K562 (cell line): ENCODE data around the gene RABGAP1L. TPM values are rescaled to one million over a fixed set of nuclear protein-coding genes. Genes with fewer than 3 reads are reported as not detected.

Experiments
- BRF2 ChIP-seq: IDR thresholded peaks from 3 replicates; pipeline ENCODE4 v1.6.1; 2011; ENCODE audit warnings: borderline replicate concordance, mild to moderate bottlenecking; ENCODE audit not compliant: insufficient read length, insufficient read depth
- EWSR1 ChIP-seq: fragments of 450-650 bp; IDR thresholded peaks from 2 replicates; pipeline ENCODE4 v1.6.1; 2018; ENCODE audit warnings: borderline replicate concordance, mild to moderate bottlenecking, low read depth, moderate library complexity; ENCODE audit not compliant: partially characterized antibody
- HINFP ChIP-seq: fragments of 450-650 bp; conservative IDR thresholded peaks from 2 replicates; pipeline ENCODE4 v1.6.1; 2016; ENCODE audit warnings: missing genetic modification characterization, low read depth, mild to moderate bottlenecking, control low read depth, missing compliant biosample characterization
- PML ChIP-seq: IDR thresholded peaks from 2 replicates; pipeline ENCODE4 v1.6.1; 2012; ENCODE audit warnings: low read length, inconsistent platforms
- PTRF ChIP-seq: fragments of 450-650 bp; IDR thresholded peaks from 2 replicates; pipeline ENCODE4 v1.6.1; 2016; ENCODE audit warnings: mild to moderate bottlenecking, missing genetic modification characterization, missing compliant biosample characterization
- RNF219 ChIP-seq: fragments of 250-450 bp; sonication (Bioruptor Pico); IDR thresholded peaks from 2 replicates; pipeline ENCODE4 v1.5.0; 2022; ENCODE audit warnings: mild to moderate bottlenecking
- SLC30A9 ChIP-seq: fragments of 250-450 bp; sonication (Bioruptor Pico); IDR thresholded peaks from 2 replicates; pipeline ENCODE4 v1.8.0; 2022; ENCODE audit warnings: mild to moderate bottlenecking, moderate library complexity
- SREBF2 ChIP-seq: sonication (generic); formaldehyde crosslinking; IDR thresholded peaks from 2 replicates; pipeline ENCODE4 v1.4.0; 2020; ENCODE audit warnings: mild to moderate bottlenecking, missing genetic modification reagents
- SRSF1 ChIP-seq: fragments of 200-400 bp; formaldehyde crosslinking; IDR thresholded peaks from 2 replicates; pipeline ENCODE4 v1.6.1; 2017; ENCODE audit warnings: mild to moderate bottlenecking, low read depth, low read length, moderate library complexity
- TCF3 ChIP-seq: sonication (generic); formaldehyde crosslinking; IDR thresholded peaks from 2 replicates; pipeline ENCODE4 v1.4.0; 2020; ENCODE audit warnings: mild to moderate bottlenecking, missing genetic modification reagents
- ZBTB12 ChIP-seq: fragments of 250-450 bp; sonication (Bioruptor Pico); IDR thresholded peaks from 2 replicates; pipeline ENCODE4 v1.4.0; 2020
- ZBTB7A ChIP-seq: IDR thresholded peaks from 2 replicates; pipeline ENCODE4 v1.6.1; 2011; ENCODE audit warnings: low read depth, mild to moderate bottlenecking, low read length, moderate library complexity, borderline replicate concordance; ENCODE audit not compliant: control insufficient read depth
- ZBTB8A ChIP-seq: fragments of 450-650 bp; IDR thresholded peaks from 2 replicates; pipeline ENCODE4 v1.6.1; 2018; ENCODE audit warnings: mild to moderate bottlenecking, moderate library complexity; ENCODE audit not compliant: partially characterized antibody
- ZNF232 ChIP-seq: sonication (generic); formaldehyde crosslinking; IDR thresholded peaks from 2 replicates; pipeline ENCODE4 v1.8.0; 2022; ENCODE audit warnings: mild to moderate bottlenecking, missing genetic modification reagents
- ZNF449 ChIP-seq: fragments of 250-450 bp; sonication (Bioruptor Pico); IDR thresholded peaks from 2 replicates; pipeline ENCODE4 v1.8.0; 2022; ENCODE audit warnings: moderate library complexity, mild to moderate bottlenecking, inconsistent platforms
- ZNF639 ChIP-seq, 2 experiments: fragments of 200-800 bp in 1 of 2; sonication (Bioruptor generic) in 1 of 2; sonication (generic) in 1 of 2; formaldehyde crosslinking in 1 of 2; IDR thresholded peaks in 1 of 2; conservative IDR thresholded peaks in 1 of 2; 2 replicates each; pipeline versions ENCODE4 v1.5.0 to v1.6.1; 2016 to 2020; ENCODE audit warnings: missing compliant biosample characterization in 1 of 2, missing genetic modification characterization in 1 of 2, missing genetic modification reagents in 1 of 2
- ZNF778 ChIP-seq: fragments of 450-650 bp; formaldehyde crosslinking; IDR thresholded peaks from 2 replicates; pipeline ENCODE4 v1.4.0; 2020; ENCODE audit warnings: mild to moderate bottlenecking, moderate library complexity
- polyA plus RNA-seq, 8 experiments: library from polyadenylated mRNA; depleted of rRNA in 4 of 8; stranded (reverse) in 5 of 8; unstranded in 3 of 8; fragments of >200 nt; fragmentation: Nextera tagmentation in 2 of 8; fragmentation: Illumina TruSeq in 1 of 8; extraction: Ambion mirVana in 2 of 8; extraction: Trizol in 1 of 8; gene quantifications; 2 replicates each; pipeline versions ENCODE4 v1.2.1 to v1.2.3, GENCODE V29; 2011 to 2014; ENCODE audit warnings: inconsistent platforms in 1 of 8, missing spikeins in 1 of 8
- total RNA-seq, 7 experiments: library from RNA; depleted of rRNA in 6 of 7; stranded (reverse); fragments of >200 nt in 6 of 7; fragmentation: Illumina TruSeq in 2 of 7; extraction: Trizol in 2 of 7; gene quantifications; 2 replicates each; pipeline versions ENCODE4 v1.2.1 to v1.2.3, GENCODE V29; 2011 to 2021; ENCODE audit warnings: low replicate concordance in 1 of 7

RABGAP1L gene
- total and polyA plus RNA-seq, 9 of the 15 experiments (the other 6 are each of a cell fraction or from before 2014, with no cell fraction given), result 16.5 to 44.9 (median 26.7) TPM

- TF ChIP-seq RNF219 (CRISPR knock-in tag), result no peak
- no peak for TF ChIP-seq ZBTB8A
- no peak for TF ChIP-seq ZNF778 (CRISPR knock-in tag)
- TF ChIP-seq ZBTB7A, result no peak
- 0 out of 4 replicates have a peak, but pooled peaks of 1 of the 2 experiments have one; percentile 17 for TF ChIP-seq ZNF639 (CRISPR knock-in tag; conservative IDR thresholded peaks at IDR 0.05 in 1 of 2, IDR thresholded peaks at IDR 0.05 in 1 of 2)
- no peak for TF ChIP-seq SRSF1
- TF ChIP-seq SREBF2 (CRISPR knock-in tag), result no peak
- TF ChIP-seq SLC30A9 (CRISPR knock-in tag), result no peak
- peak; percentile 42; the same call in 1 of the 2 replicates for TF ChIP-seq PTRF (tag)
- peak; percentile 91 for TF ChIP-seq TCF3 (CRISPR knock-in tag)
- TF ChIP-seq ZNF449 (CRISPR knock-in tag), result no peak
- TF ChIP-seq BRF2, result no peak
- peak; percentile 71; the same call in 1 of the 2 replicates for TF ChIP-seq PML
- TF ChIP-seq ZNF232, result no peak
- no peak for TF ChIP-seq ZBTB12 (CRISPR knock-in tag)
- TF ChIP-seq HINFP, result no peak
- no peak for TF ChIP-seq EWSR1
These were observed 805.1 kb downstream of the RABGAP1L start (continued) for GRCh38 chr1:174964261-174964971.
